Tibial nerve (tissue), 4 donors: ENCODE measurements around the gene CFAP46. TPM values are rescaled to one million over a fixed set of nuclear protein-coding genes. Genes with fewer than 3 reads are reported as not detected.

Source experiments
- DNase-seq, 2 donors: peaks; one replicate each; pipeline ENCODE4 v3.0.0-alpha.2; 2019; ENCODE audit warnings: low spot score in 2 of 2
- H3K27ac ChIP-seq, 4 donors: fragments of 200-600 bp; sonication (generic) in 3 of 4; one replicate each; pipeline ENCODE4 v1.5.1; 2017 to 2019; ENCODE audit warnings: mild to moderate bottlenecking in 1 of 4
- H3K27me3 ChIP-seq, 2 donors: fragments of 200-600 bp; sonication (generic) in 1 of 2; one replicate each; pipeline versions ENCODE4 v1.5.1 to v1.6.0; 2017 to 2019
- H3K36me3 ChIP-seq, 3 donors: fragments of 200-600 bp; sonication (generic); one replicate each; pipeline ENCODE4 v1.5.1; 2018 to 2019
- H3K4me1 ChIP-seq, 4 donors: fragments of 200-600 bp; sonication (generic) in 3 of 4; one replicate each; pipeline ENCODE4 v1.5.1; 2017 to 2019
- H3K4me3 ChIP-seq, 4 donors: fragments of 200-600 bp; sonication (generic) in 3 of 4; one replicate each; pipeline ENCODE4 v1.5.1; 2017 to 2019; ENCODE audit warnings: mild to moderate bottlenecking in 1 of 4, moderate library complexity in 1 of 4
- H3K9me3 ChIP-seq, 4 donors: fragments of 200-600 bp; sonication (generic) in 3 of 4; one replicate each; pipeline ENCODE4 v1.5.1; 2017 to 2019
- CTCF ChIP-seq, 5 experiments: fragments of 200-600 bp in 3 of 5; fragments of 450-650 bp in 2 of 5; sonication (generic) in 3 of 5; IDR thresholded peaks; one replicate each; pipeline ENCODE4 v1.5.1; 2016 to 2019; ENCODE audit warnings: antibody characterized with exemption in 5 of 5, mild to moderate bottlenecking in 3 of 5, moderate library complexity in 2 of 5
- EP300 ChIP-seq, 2 donors: sonication (generic); formaldehyde crosslinking; IDR thresholded peaks; one replicate each; pipeline ENCODE4 v1.6.1; 2017; ENCODE audit warnings: antibody characterized with exemption in 2 of 2, mild to moderate bottlenecking in 1 of 2
- POLR2A ChIP-seq, 2 donors: fragments of 450-650 bp; IDR thresholded peaks; one replicate each; pipeline ENCODE4 v1.6.1; 2017; ENCODE audit warnings: antibody characterized with exemption in 2 of 2, mild to moderate bottlenecking in 2 of 2, moderate library complexity in 2 of 2
- WGBS, 2 donors: methylation state at CpG; one replicate each; pipeline ENCODE4 v1.1.5; 2018; 5-methylcytosine and 5-hydroxymethylcytosine counted together
- total RNA-seq, 4 donors: library from RNA; depleted of rRNA; stranded (reverse); fragments of >200 nt; gene quantifications; one replicate each; pipeline ENCODE4 v1.1.0, GENCODE V29; 2016

Gene CFAP46
- total RNA-seq, 4 donors from 2014 or later, result 0.90 to 1.4 TPM; not detected in 2

GRCh38 chr10:132876993-132877431 lies 65.4 kb downstream of the CFAP46 start:
- TF ChIP-seq POLR2A (IDR thresholded peaks at IDR 0.05), result no peak
- TF ChIP-seq CTCF (IDR thresholded peaks at IDR 0.05), result no peak
- TF ChIP-seq EP300 (IDR thresholded peaks at IDR 0.05), result no peak
- peak in 1 of 2 donors; percentile 4 for DNase-seq
- WGBS, 2 donors, result 85 to 86% methylated on average over 13 to 15 of the region's 15 CpGs
- peaks cover 0 to 12% (median 0%) of the 10 kb centered on the region in 4 donors for H3K9me3 ChIP-seq
- no peak overlapping the region for H3K4me3 ChIP-seq
- peaks cover 0 to 36% of the 10 kb centered on the region in 2 donors for H3K27me3 ChIP-seq
- H3K27ac ChIP-seq, result no peak overlapping the region
- no peaks in the 10 kb centered on the region for H3K36me3 ChIP-seq
- peaks cover 0 to 7% (median 0%) of the 10 kb centered on the region in 4 donors for H3K4me1 ChIP-seq

DNA sequence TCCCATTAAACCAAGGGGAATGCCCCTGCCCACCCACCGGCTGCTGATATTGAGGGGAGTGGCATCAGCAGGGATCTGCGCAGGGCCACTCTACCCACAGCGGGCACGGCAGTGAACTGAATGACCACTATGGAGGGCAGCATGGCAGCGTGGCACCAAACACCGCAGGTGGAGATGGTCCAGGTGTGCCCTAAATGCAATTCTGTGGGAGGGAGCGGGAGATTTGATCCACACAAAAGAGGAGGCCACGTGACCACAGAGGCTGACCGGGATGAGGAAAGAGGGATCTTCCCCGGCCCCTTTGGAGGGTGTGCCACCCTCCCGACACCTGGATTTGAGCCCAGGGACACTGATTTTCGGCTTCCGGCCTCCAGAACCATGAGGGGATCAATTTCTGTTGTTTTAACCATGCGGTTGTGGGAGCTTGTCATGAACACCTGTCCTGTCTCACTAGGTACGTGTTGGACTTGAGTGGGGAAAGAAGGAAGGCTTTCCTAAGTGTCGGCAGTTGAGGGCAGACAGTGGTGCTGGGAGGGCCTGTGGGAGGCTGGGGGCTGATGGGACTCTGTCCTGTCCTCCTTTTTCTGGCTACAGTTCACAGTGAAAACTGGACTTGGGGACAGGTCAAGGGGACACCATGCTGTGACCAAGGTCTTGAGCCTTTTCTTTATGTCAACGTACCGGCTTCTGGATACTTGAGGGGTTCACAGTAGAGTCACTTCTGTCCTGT lies 66.1 kb downstream of the CFAP46 start:
- 86 to 88% methylated on average over 17 to 18 of the region's 18 CpGs for WGBS, 2 donors
- Histone ChIP-seq H3K27me3 (peaks cover 0 to 37% of the 10 kb centered on the region in 2 donors), H3K36me3 (no peaks in the 10 kb centered on the region), H3K27ac (no peak overlapping the region), H3K4me3 (no peak overlapping the region), H3K9me3 (peaks cover 0 to 13% (median 0%) of the 10 kb centered on the region in 4 donors), H3K4me1 (peaks cover 0 to 7% (median 0%) of the 10 kb centered on the region in 4 donors)
- DNase-seq, result no peak
- no peak for TF ChIP-seq CTCF (IDR thresholded peaks at IDR 0.05)
- TF ChIP-seq EP300 (IDR thresholded peaks at IDR 0.05), result no peak
- no peak for TF ChIP-seq POLR2A (IDR thresholded peaks at IDR 0.05)

GRCh38 chr10:132875435-132875834 lies 66.9 kb downstream of the CFAP46 start:
- Histone ChIP-seq H3K4me3 (no peak overlapping the region), H3K36me3 (no peaks in the 10 kb centered on the region), H3K27ac (no peak overlapping the region), H3K4me1 (peaks cover 0 to 7% (median 0%) of the 10 kb centered on the region in 4 donors), H3K27me3 (peaks cover 0 to 33% of the 10 kb centered on the region in 2 donors), H3K9me3 (peaks cover 0 to 21% (median 0%) of the 10 kb centered on the region in 4 donors)
- TF ChIP-seq CTCF (IDR thresholded peaks at IDR 0.05) (no peak), EP300 (IDR thresholded peaks at IDR 0.05) (no peak), POLR2A (IDR thresholded peaks at IDR 0.05) (no peak)
- no peak for DNase-seq
- WGBS, 2 donors, result 76 to 79% methylated on average over 2 of the region's 2 CpGs

DNA sequence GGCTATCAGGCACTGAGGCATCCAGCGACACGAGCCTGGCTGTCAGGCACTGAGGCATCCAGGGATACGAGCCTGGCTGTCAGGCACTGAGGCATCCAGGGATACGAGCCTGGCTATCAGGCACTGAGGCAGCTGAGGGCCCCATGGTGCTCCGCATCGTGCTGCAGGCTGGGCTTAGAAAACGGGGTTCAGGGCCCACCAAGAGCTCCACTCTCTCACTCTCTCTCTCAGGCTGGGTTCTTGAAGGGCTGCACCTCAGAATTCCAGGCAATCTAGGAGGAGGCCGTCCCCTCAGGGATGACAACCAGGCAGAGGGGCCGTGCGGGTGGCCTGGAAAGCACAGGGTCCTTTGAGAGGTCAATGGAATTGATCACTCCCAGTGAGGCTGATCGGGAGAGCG lies 69.0 kb downstream of the CFAP46 start:
- peaks cover 0 to 18% of the 10 kb centered on the region in 2 donors for H3K27me3 ChIP-seq
- no peaks in the 10 kb centered on the region for H3K36me3 ChIP-seq
- no peak overlapping the region for H3K27ac ChIP-seq
- no peak for TF ChIP-seq POLR2A (IDR thresholded peaks at IDR 0.05)
- no peak for TF ChIP-seq EP300 (IDR thresholded peaks at IDR 0.05)
- TF ChIP-seq CTCF (IDR thresholded peaks at IDR 0.05), result no peak
- peaks cover 0 to 37% (median 0%) of the 10 kb centered on the region in 4 donors for H3K9me3 ChIP-seq
- H3K4me3 ChIP-seq, result no peak overlapping the region
- 81 to 85% methylated on average over 9 to 12 of the region's 12 CpGs for WGBS, 2 donors
- H3K4me1 ChIP-seq, result no peaks in the 10 kb centered on the region
- no peak for DNase-seq

DNA sequence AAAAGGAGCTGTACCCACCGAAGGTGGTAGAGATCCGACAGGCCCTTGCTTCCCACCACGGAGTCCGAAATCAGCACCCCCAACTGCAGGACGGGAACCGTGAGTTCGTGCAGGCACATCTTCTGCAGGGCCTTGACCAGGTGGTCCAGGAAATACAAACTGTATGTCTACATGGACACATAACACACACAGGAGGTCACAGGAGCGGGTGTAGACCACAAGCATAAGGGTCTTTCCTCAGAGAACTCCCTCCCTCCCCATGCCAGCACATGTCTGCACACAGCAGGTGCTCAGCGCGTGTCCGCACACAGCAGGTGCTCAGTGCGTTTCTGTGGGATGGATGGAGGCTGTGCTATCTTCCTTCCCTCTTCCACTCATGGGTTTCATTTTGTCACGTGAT lies 69.7 kb downstream of the CFAP46 start:
- Histone ChIP-seq H3K27me3 (peaks cover 0 to 13% of the 10 kb centered on the region in 2 donors), H3K27ac (no peak overlapping the region), H3K4me1 (no peaks in the 10 kb centered on the region), H3K36me3 (no peaks in the 10 kb centered on the region), H3K4me3 (no peak overlapping the region), H3K9me3 (peaks cover 0 to 40% (median 0%) of the 10 kb centered on the region in 4 donors)
- TF ChIP-seq POLR2A (IDR thresholded peaks at IDR 0.05), result no peak
- TF ChIP-seq CTCF (IDR thresholded peaks at IDR 0.05), result no peak
- TF ChIP-seq EP300 (IDR thresholded peaks at IDR 0.05), result no peak
- DNase-seq, result no peak
- 89 to 94% methylated on average over 13 of the region's 13 CpGs for WGBS, 2 donors
